Osteocyte (in vitro differentiated cells): Measurements from ENCODE around the gene SYNDIG1. TPM values are rescaled to one million over a fixed set of nuclear protein-coding genes. Genes with fewer than 3 reads are reported as not detected.

Source experiments
- DNase-seq: peaks from one replicate; pipeline ENCODE4 v3.0.0; 2021; ENCODE audit warnings: mixed read lengths; ENCODE audit not compliant: unreplicated experiment; ENCODE audit errors: extremely low spot score
- H3K27ac Mint-ChIP-seq: one replicate; pipeline ENCODE4 v1.8.0; 2021; ENCODE audit warnings: mild to moderate bottlenecking, mixed read lengths; ENCODE audit not compliant: unreplicated experiment
- H3K27me3 Mint-ChIP-seq: one replicate; pipeline ENCODE4 v1.8.0; 2021; ENCODE audit warnings: mixed read lengths; ENCODE audit not compliant: unreplicated experiment
- H3K36me3 Mint-ChIP-seq: one replicate; pipeline ENCODE4 v1.8.0; 2021; ENCODE audit warnings: mixed read lengths; ENCODE audit not compliant: unreplicated experiment
- H3K4me1 Mint-ChIP-seq: one replicate; pipeline ENCODE4 v1.8.0; 2021; ENCODE audit warnings: mixed read lengths; ENCODE audit not compliant: unreplicated experiment
- H3K4me3 Mint-ChIP-seq: one replicate; pipeline ENCODE4 v1.8.0; 2021; ENCODE audit warnings: mild to moderate bottlenecking, moderate library complexity, mixed read lengths; ENCODE audit not compliant: unreplicated experiment
- H3K9me3 Mint-ChIP-seq: one replicate; pipeline ENCODE4 v1.8.0; 2021; ENCODE audit warnings: mixed read lengths; ENCODE audit not compliant: unreplicated experiment
- CTCF ChIP-seq: fragments of 200-600 bp; sonication (generic); IDR thresholded peaks from 2 replicates; pipeline ENCODE4 v1.5.0; 2021; ENCODE audit warnings: antibody characterized with exemption, mild to moderate bottlenecking, moderate library complexity
- total RNA-seq: library from RNA; stranded (reverse); gene quantifications from 2 replicates; pipeline ENCODE4 v1.2.1, GENCODE V29; 2021

Gene SYNDIG1
- total RNA-seq, 1 donor from 2014 or later = 0.40 TPM

- Mint-ChIP-seq H3K4me1 (no peaks in the 10 kb centered on the region), H3K27ac (no peak overlapping the region), H3K36me3 (no peaks in the 10 kb centered on the region), H3K27me3 (no peaks in the 10 kb centered on the region), H3K4me3 (no peak overlapping the region), H3K9me3 (no peaks in the 10 kb centered on the region)
- DNase-seq = peak; percentile 42
- TF ChIP-seq CTCF = no peak
These were observed 74.3 kb downstream of the SYNDIG1 start for GRCh38 chr20:24543741-24544140.

- H3K9me3 Mint-ChIP-seq = no peaks in the 10 kb centered on the region
- H3K27ac Mint-ChIP-seq = no peak overlapping the region
- no peaks in the 10 kb centered on the region for H3K4me1 Mint-ChIP-seq
- H3K4me3 Mint-ChIP-seq = no peak overlapping the region
- H3K27me3 Mint-ChIP-seq = no peaks in the 10 kb centered on the region
- no peaks in the 10 kb centered on the region for H3K36me3 Mint-ChIP-seq
- peak; percentile 56 for DNase-seq
- TF ChIP-seq CTCF = no peak
These were observed 74.9 kb downstream of the SYNDIG1 start for GRCh38 chr20:24544371-24544770.

GRCh38 chr20:24545168-24545567 lies 75.7 kb downstream of the SYNDIG1 start:
- H3K4me3 Mint-ChIP-seq = no peak overlapping the region
- no peaks in the 10 kb centered on the region for H3K36me3 Mint-ChIP-seq
- H3K9me3 Mint-ChIP-seq = no peaks in the 10 kb centered on the region
- no peaks in the 10 kb centered on the region for H3K4me1 Mint-ChIP-seq
- H3K27ac Mint-ChIP-seq = no peak overlapping the region
- TF ChIP-seq CTCF = no peak
- peak; percentile 73 for DNase-seq
- no peaks in the 10 kb centered on the region for H3K27me3 Mint-ChIP-seq

GRCh38 chr20:24546232-24546892 lies 76.9 kb downstream of the SYNDIG1 start:
- Mint-ChIP-seq H3K9me3 (no peaks in the 10 kb centered on the region), H3K4me3 (no peak overlapping the region), H3K27ac (no peak overlapping the region), H3K27me3 (no peaks in the 10 kb centered on the region), H3K36me3 (no peaks in the 10 kb centered on the region), H3K4me1 (no peaks in the 10 kb centered on the region)
- peak; percentile 59 for DNase-seq
- no peak for TF ChIP-seq CTCF

- H3K27me3 Mint-ChIP-seq = no peaks in the 10 kb centered on the region
- no peaks in the 10 kb centered on the region for H3K4me1 Mint-ChIP-seq
- H3K36me3 Mint-ChIP-seq = no peaks in the 10 kb centered on the region
- DNase-seq = no peak
- H3K4me3 Mint-ChIP-seq = no peak overlapping the region
- TF ChIP-seq CTCF = no peak
- no peaks in the 10 kb centered on the region for H3K9me3 Mint-ChIP-seq
- H3K27ac Mint-ChIP-seq = no peak overlapping the region
These were observed 78.5 kb downstream of the SYNDIG1 start for GRCh38 chr20:24547967-24548366.
